SH-SY5Y (cell line): ENCODE results near the gene SFI1.

Experiments
- GATA2 ChIP-seq: IDR thresholded peaks from 2 replicates; pipeline ENCODE4 v1.6.1; 2011; ENCODE audit warnings: mild to moderate bottlenecking, low read depth, low read length
- GATA3 ChIP-seq: IDR thresholded peaks from 2 replicates; pipeline ENCODE4 v1.6.1; 2011; ENCODE audit warnings: low read depth, mild to moderate bottlenecking, low read length, moderate library complexity

DNA sequence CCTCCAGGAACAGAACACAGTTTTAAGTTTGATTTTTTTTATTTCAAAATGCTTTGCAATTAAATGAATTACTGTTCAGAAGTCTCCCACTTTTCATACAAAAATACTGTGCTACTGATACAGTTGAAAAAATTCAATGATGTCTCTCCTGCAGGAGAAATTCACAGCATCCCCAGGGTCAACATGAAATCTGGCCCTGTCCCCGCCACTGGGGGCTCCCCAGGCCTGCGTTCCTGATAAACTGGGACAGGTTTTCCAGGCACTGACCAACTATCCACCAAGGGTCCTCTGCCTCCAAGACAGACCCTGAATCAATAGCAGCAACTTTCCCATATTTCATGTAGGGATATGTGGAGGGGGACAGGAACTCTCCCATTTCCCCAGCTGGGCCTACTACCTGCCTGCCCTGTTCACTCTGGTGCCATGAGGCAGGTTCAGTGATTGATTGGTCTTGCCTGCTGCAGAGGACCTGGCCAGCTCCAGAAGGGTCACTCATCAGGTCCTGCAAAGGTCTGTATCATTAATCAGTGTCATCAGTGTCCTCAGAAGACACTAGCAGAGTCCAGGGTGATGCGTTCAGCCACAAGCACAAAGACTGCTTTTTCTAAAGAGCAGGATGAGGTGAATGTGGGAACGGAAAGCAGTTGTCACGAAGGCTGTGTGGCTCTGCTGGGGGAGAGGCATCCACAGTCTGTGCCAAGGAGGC lies 122.3 kb downstream of the SFI1 start:
- no peak for TF ChIP-seq GATA2
- no peak for TF ChIP-seq GATA3
